ENCODE data around the gene SFT2D3.

Gene SFT2D3

GRCh38 chr2:127701193-127701650 lies at the start of gene SFT2D3:
Gene SFT2D3, plus strand, starts transcription at chr2:127701497. Its CDS starts 32 bp downstream, at chr2:127701529.
- DNase-seq (ENCODE audit: low read depth): peak; percentile 87

- no peak for DNase-seq (ENCODE audit: low read depth)
Measured at GRCh38 chr2:127651971-127652550, 49.2 kb upstream of the SFT2D3 start.

GRCh38 chr2:127652786-127653357 lies 48.4 kb upstream of the SFT2D3 start:
- no peak for DNase-seq (ENCODE audit: low read depth)

GRCh38 chr2:127653421-127654083 lies 47.7 kb upstream of the SFT2D3 start:
- DNase-seq (ENCODE audit: low read depth): no peak

GRCh38 chr2:127654084-127654837 lies 47.0 kb upstream of the SFT2D3 start:
- DNase-seq (ENCODE audit: low read depth): no peak

GRCh38 chr2:127654838-127655175 lies 46.5 kb upstream of the SFT2D3 start:
- DNase-seq (ENCODE audit: low read depth): no peak

GRCh38 chr2:127655209-127656073 lies 45.9 kb upstream of the SFT2D3 start:
- no peak for DNase-seq (ENCODE audit: low read depth)

- DNase-seq (ENCODE audit: low read depth): no peak
Measured at GRCh38 chr2:127656569-127657231, 44.6 kb upstream of the SFT2D3 start.

GRCh38 chr2:127657232-127657595 lies 44.1 kb upstream of the SFT2D3 start:
- DNase-seq (ENCODE audit: low read depth): no peak

- no peak for DNase-seq (ENCODE audit: low read depth)
Measured at GRCh38 chr2:127658146-127658545, 43.2 kb upstream of the SFT2D3 start.

GRCh38 chr2:127658641-127659407 lies 42.5 kb upstream of the SFT2D3 start:
- no peak for DNase-seq (ENCODE audit: low read depth)

- no peak for DNase-seq (ENCODE audit: low read depth)
Measured at GRCh38 chr2:127659408-127660290, 41.6 kb upstream of the SFT2D3 start.

- no peak for DNase-seq (ENCODE audit: low read depth)
Measured at GRCh38 chr2:127660291-127660578, 41.1 kb upstream of the SFT2D3 start.

- no peak for DNase-seq (ENCODE audit: low read depth)
Measured at GRCh38 chr2:127661072-127661649, 40.1 kb upstream of the SFT2D3 start.

- DNase-seq (ENCODE audit: low read depth): no peak
Measured at GRCh38 chr2:127661949-127662510, 39.3 kb upstream of the SFT2D3 start.

- DNase-seq (ENCODE audit: low read depth): no peak
Measured at GRCh38 chr2:127662937-127663565, 38.2 kb upstream of the SFT2D3 start.

GRCh38 chr2:127663566-127664064 lies 37.7 kb upstream of the SFT2D3 start:
- DNase-seq (ENCODE audit: low read depth): no peak

All from stimulated activated CD4-positive, alpha-beta T cell treated with anti-CD3 and anti-CD28 coated beads, Interleukin-2, amount 100 ng/mL, for 4 hours (primary cell).